HG03135 (cell line): ENCODE measurements around the gene HLX.

Source experiments
- ATAC-seq: cut with Tn5 transposase; IDR thresholded peaks from one replicate; pipeline ENCODE4 v1.9.1; 2021; ENCODE audit warnings: mild to moderate bottlenecking, moderate library complexity; ENCODE audit not compliant: unreplicated experiment

Gene HLX

GRCh38 chr1:220894025-220894923, 15.0 kb downstream of the HLX start:
- ATAC-seq = no peak

GRCh38 chr1:220894924-220895256, 15.6 kb downstream of the HLX start:
- no peak for ATAC-seq

GRCh38 chr1:220895412-220895946, 16.2 kb downstream of the HLX start:
- no peak for ATAC-seq

GRCh38 chr1:220896092-220896491, 16.8 kb downstream of the HLX start:
- no peak for ATAC-seq

- no peak for ATAC-seq
These were observed 21.6 kb downstream of the HLX start for GRCh38 chr1:220900842-220901241.

GRCh38 chr1:220901881-220902280, 22.6 kb downstream of the HLX start:
- no peak for ATAC-seq

- no peak for ATAC-seq
These were observed 23.7 kb downstream of the HLX start for GRCh38 chr1:220902916-220903315.

- no peak for ATAC-seq
These were observed 25.6 kb downstream of the HLX start for GRCh38 chr1:220904876-220905275.

GRCh38 chr1:220905650-220906560, 26.7 kb downstream of the HLX start:
- no peak for ATAC-seq

- ATAC-seq = no peak
These were observed 27.5 kb downstream of the HLX start for GRCh38 chr1:220906561-220907334.

GRCh38 chr1:220908757-220909156, 29.5 kb downstream of the HLX start:
- ATAC-seq = no peak

GRCh38 chr1:220910021-220910420, 30.8 kb downstream of the HLX start:
- no peak for ATAC-seq

GRCh38 chr1:220914283-220915116, 35.3 kb downstream of the HLX start:
- ATAC-seq = no peak

GRCh38 chr1:220915117-220915440, 35.8 kb downstream of the HLX start:
- ATAC-seq = no peak

- ATAC-seq = no peak
These were observed 36.7 kb downstream of the HLX start for GRCh38 chr1:220915954-220916353.

GRCh38 chr1:220917101-220917500, 37.9 kb downstream of the HLX start:
- ATAC-seq = no peak

GRCh38 chr1:220917535-220918209, 38.4 kb downstream of the HLX start:
- ATAC-seq = no peak

- no peak for ATAC-seq
These were observed 39.2 kb downstream of the HLX start for GRCh38 chr1:220918285-220918951.

GRCh38 chr1:220920967-220921366, 41.7 kb downstream of the HLX start:
- no peak for ATAC-seq
